ENCODE data around the gene PCK2. TPM values are rescaled to one million over a fixed set of nuclear protein-coding genes. Genes with fewer than 3 reads are reported as not detected.

Gene PCK2
- total and polyA plus RNA-seq, 2 of the 13 experiments (the other 11 are each of a cell fraction or from before 2014, with no cell fraction given) = 129 to 272 TPM

GRCh38 chr14:24147761-24148428, 53.8 kb downstream of the PCK2 start (continued):
- TF ChIP-seq SAFB2 (CRISPR knock-in tag; IDR thresholded peaks at IDR 0.05; ENCODE audit: borderline replicate concordance, low read depth) (peak; percentile 56; the same call in 1 of the 2 replicates), RFXAP (CRISPR knock-in tag; IDR thresholded peaks at IDR 0.05; ENCODE audit: borderline replicate concordance) (peak; percentile 53; the same call in 1 of the 2 replicates), ZNF280D (CRISPR knock-in tag; IDR thresholded peaks at IDR 0.05) (peak; percentile 89; the same call in 1 of the 2 replicates), NFRKB (IDR thresholded peaks at IDR 0.05) (no peak), KDM1A (CRISPR knock-in tag; IDR thresholded peaks at IDR 0.05) (no peak), BRF2 (CRISPR knock-in tag; IDR thresholded peaks at IDR 0.05) (no peak), ZNF143 (CRISPR knock-in tag; IDR thresholded peaks at IDR 0.05) (peak; percentile 26; the same call in 1 of the 2 replicates), CBFB (CRISPR knock-in tag; IDR thresholded peaks at IDR 0.05) (no peak), NKX3-1 (CRISPR knock-in tag; IDR thresholded peaks at IDR 0.05) (0 out of 2 replicates have a peak, but pooled peaks have one; percentile 47), ZNF552 (CRISPR knock-in tag; IDR thresholded peaks at IDR 0.05; ENCODE audit: borderline replicate concordance) (peak; percentile 70; the same call in 1 of the 2 replicates), ZNF776 (CRISPR knock-in tag; IDR thresholded peaks at IDR 0.05) (no peak; the same call in 1 of the 2 replicates), HNF4G (IDR thresholded peaks at IDR 0.05; ENCODE audit: borderline replicate concordance, low read depth, low read length) (no peak), HNF4G (CRISPR knock-in tag; IDR thresholded peaks at IDR 0.05; ENCODE audit: borderline replicate concordance, low read depth) (no peak), JDP2 (CRISPR knock-in tag; IDR thresholded peaks at IDR 0.05; ENCODE audit: borderline replicate concordance) (no peak), CREM (IDR thresholded peaks at IDR 0.05) (no peak), CREM (CRISPR knock-in tag; IDR thresholded peaks at IDR 0.05) (no peak), ZNF101 (CRISPR knock-in tag; IDR thresholded peaks at IDR 0.05; ENCODE audit: borderline replicate concordance, low read depth) (peak; percentile 89; the same call in 1 of the 2 replicates), ZNF761 (CRISPR knock-in tag; conservative IDR thresholded peaks at IDR 0.05) (peak; percentile 75; the same call in 1 of the 2 replicates)
- TF ChIP-seq, protein P1, sequence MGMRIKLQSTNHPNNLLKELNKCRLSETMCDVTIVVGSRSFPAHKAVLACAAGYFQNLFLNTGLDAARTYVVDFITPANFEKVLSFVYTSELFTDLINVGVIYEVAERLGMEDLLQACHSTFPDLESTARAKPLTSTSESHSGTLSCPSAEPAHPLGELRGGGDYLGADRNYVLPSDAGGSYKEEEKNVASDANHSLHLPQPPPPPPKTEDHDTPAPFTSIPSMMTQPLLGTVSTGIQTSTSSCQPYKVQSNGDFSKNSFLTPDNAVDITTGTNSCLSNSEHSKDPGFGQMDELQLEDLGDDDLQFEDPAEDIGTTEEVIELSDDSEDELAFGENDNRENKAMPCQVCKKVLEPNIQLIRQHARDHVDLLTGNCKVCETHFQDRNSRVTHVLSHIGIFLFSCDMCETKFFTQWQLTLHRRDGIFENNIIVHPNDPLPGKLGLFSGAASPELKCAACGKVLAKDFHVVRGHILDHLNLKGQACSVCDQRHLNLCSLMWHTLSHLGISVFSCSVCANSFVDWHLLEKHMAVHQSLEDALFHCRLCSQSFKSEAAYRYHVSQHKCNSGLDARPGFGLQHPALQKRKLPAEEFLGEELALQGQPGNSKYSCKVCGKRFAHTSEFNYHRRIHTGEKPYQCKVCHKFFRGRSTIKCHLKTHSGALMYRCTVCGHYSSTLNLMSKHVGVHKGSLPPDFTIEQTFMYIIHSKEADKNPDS (CRISPR knock-in tag; IDR thresholded peaks at IDR 0.05) = no peak
- TF ChIP-seq, protein P2, sequence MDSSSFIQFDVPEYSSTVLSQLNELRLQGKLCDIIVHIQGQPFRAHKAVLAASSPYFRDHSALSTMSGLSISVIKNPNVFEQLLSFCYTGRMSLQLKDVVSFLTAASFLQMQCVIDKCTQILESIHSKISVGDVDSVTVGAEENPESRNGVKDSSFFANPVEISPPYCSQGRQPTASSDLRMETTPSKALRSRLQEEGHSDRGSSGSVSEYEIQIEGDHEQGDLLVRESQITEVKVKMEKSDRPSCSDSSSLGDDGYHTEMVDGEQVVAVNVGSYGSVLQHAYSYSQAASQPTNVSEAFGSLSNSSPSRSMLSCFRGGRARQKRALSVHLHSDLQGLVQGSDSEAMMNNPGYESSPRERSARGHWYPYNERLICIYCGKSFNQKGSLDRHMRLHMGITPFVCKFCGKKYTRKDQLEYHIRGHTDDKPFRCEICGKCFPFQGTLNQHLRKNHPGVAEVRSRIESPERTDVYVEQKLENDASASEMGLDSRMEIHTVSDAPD (CRISPR knock-in tag; IDR thresholded peaks at IDR 0.05) = peak; percentile 56; the same call in 1 of the 2 replicates
